Measurements from ENCODE around the gene GPX4.

Gene GPX4

DNA sequence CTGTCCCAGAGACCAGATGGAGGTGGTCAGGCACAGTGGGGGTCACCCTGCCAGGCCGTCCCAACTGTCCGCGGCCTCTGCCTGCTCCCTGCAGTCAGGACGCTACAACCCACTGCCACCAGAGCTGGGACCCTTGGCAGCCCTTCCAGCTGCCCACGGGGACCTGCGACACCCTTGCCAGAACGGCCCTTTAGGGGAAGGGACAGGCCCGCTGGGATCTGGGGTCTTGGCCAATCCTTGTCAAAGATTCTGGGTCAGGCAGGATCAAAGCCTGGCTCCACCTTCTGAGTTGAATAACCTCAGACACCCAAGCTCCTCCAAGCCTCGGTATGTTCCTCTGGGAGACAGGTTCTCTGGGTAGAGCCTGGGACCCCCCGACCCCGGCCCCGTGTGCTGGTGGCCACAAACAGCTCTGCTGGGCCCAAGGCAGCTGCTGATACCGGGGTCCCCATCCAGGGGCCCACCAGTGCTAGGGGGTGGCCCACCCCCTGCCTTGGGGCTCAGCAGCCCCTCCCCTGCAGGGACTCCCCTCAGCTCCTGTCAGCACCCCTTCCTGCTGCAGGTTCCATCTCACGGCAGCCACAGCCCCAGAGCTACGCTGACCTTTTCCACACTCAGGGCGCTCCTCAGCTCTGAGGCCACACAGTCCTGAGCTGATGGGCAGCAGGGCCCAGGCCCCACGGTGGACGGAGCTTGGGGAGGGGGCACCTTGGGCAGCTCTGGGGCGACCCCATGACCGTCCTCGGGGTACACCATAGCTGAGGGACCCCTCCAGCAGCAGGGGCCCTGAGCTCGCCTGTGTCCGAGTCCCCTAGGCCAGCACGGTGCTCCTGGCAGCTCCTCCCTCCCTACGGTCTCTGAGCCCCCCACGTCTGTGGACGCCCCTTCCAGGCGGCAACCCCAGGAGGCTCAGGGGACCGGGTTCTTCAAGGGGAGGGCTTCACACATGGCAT, 51.8 kb downstream of the GPX4 start:
- H3K4me2 ChIP-seq (ENCODE audit: low read length), result no peak overlapping the region
- no peaks in the 10 kb centered on the region for H3K9me2 ChIP-seq (ENCODE audit: low read depth, low read length)
- no peaks in the 10 kb centered on the region for H3K79me2 ChIP-seq (ENCODE audit: insufficient read depth, low read length)
- TF ChIP-seq CTCF (IDR thresholded peaks at IDR 0.05; ENCODE audit: low read length) (no peak), EZH2 (IDR thresholded peaks at IDR 0.05; ENCODE audit: borderline replicate concordance, low read length) (no peak)
- no peak overlapping the region for H3K27ac ChIP-seq (ENCODE audit: low read depth, low read length, poor library complexity, severe bottlenecking)
- no peak overlapping the region for H3K4me3 ChIP-seq (ENCODE audit: low read depth, low read length, poor library complexity, severe bottlenecking)
- no peak overlapping the region for H3K9ac ChIP-seq (ENCODE audit: low read length)
- no peaks in the 10 kb centered on the region for H3K27me3 ChIP-seq (ENCODE audit: insufficient read depth, low read length)
- no peaks in the 10 kb centered on the region for H3F3A ChIP-seq (ENCODE audit: insufficient read depth, low read length)
- no peaks in the 10 kb centered on the region for H4K20me1 ChIP-seq (ENCODE audit: insufficient read depth, low read length)
- no peak overlapping the region for H2AFZ ChIP-seq (ENCODE audit: low read length)
- no peaks in the 10 kb centered on the region for H3K4me1 ChIP-seq (ENCODE audit: insufficient read depth, low read length, severe bottlenecking)
- no peaks in the 10 kb centered on the region for H3K9me3 ChIP-seq (ENCODE audit: low read length)
- peaks cover 11% of the 10 kb centered on the region for H3K36me3 ChIP-seq (ENCODE audit: insufficient read depth, low read length)

Measured in OCI-LY1 (cell line).